Activated naive CD4-positive, alpha-beta T cell treated with anti-CD3 and anti-CD28 coated beads, Interleukin-2, amount 50 U/mL, for 16 hours (primary cell): ENCODE data around the gene SBK1.
A peak's percentile ranks its signal among the peaks of the same experiment; 100 is the strongest.
"Not testable (repeated sequence)": the region's sequence is repeated elsewhere in the genome, so short reads cannot be mapped to it uniquely, and the experiment has no call there.

Experiments
- DNase-seq: peaks from one replicate; pipeline ENCODE4 v3.0.0-alpha.2; 2020

The SBK1 gene

DNA sequence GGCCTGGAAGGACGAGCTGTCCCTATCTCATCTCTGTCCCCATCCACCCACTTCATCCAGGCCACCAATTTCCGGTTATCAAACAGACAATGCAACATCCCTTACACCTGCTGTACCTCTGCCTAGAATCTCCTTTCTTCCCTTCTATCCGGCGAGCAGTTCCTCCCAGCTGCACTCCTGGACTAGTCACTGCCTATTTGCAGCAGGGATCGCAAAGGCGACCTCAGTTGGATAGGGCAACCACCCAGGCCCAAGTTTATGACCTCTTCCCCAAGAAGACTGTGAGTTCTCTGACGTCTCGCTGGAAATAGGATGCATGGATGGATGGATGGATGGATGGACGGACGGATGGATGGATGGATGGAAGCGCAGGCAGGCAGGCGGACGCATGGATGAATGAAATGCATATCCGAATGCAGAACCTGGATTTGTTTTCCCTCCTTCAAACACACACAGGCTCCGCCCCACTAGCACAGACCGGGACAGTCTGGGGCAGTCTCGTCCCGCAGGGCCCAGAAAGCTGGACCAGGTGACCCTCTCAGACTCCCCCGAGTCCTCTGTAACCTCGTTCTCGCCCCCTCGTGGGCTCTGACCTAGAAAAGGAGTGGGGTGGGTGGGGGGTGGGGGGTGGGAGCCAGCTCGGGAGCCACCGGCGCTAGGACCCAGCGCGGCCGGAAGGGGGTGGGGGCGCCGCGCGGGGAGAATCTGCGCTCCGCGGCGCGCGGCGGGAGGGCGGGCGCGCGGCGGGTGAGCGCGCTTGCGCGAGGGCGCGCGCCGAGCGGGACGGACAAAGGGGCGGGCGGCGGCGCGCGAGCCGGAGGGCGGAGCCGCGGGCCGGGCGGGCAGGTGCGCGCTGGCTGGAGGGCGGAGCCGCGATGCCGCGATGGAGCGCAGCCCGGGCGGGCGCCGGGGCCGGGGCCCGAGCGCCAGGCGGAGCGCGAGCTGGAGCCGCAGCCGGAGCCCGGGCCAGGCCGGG, at the start of gene SBK1:
TSS of gene SBK1 (plus strand) at position 875 of the 976 bp plus-strand sequence. CDS start 24,867 bp downstream, outside the sequence.
- DNase-seq: peak; percentile 86

DNA sequence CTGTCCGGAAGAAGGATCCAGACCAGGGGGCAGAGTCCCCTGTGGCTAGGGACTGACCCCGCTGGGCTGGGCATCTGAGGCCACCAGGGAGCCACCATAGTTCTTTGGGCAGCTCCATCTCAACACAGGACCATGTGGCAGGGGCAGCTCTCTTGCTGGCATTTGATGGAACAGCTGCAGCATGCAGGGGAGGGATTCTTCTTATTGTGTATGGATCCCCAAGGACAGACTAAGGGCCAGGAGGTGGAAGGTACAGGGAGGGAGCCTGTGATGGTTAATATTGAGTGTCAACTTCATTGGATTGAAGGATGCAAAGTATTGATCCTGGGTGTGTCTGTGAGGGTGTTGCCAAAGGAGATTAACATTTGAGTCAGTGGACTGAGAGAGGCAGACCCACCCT, 42.8 kb upstream of the SBK1 start:
- not testable (repeated sequence) for DNase-seq

- no peak for DNase-seq
These were observed 41.3 kb upstream of the SBK1 start for GRCh38 chr16:28250999-28251398.

DNA sequence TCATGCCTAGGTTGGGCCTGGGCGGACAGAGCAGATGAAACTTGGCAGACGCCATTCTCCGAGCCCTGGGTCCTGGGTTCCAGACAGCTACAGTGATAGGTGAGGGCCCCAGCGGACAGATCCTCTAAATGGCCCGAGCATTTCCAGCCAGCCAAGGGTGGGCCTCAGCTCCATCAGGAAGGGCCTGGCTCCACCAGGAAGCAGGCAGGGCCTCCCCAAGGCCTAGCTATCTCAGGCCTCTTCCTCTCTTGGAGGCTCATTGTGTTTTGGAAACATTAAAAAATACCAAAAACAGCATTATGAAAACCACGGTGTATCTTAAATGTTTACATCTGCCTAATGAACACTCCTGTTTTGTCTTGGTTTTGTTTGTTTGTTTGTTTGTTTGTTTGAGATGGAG, 38.2 kb upstream of the SBK1 start:
- no peak for DNase-seq

- no peak for DNase-seq
These were observed 36.5 kb upstream of the SBK1 start for GRCh38 chr16:28255838-28256237.

DNA sequence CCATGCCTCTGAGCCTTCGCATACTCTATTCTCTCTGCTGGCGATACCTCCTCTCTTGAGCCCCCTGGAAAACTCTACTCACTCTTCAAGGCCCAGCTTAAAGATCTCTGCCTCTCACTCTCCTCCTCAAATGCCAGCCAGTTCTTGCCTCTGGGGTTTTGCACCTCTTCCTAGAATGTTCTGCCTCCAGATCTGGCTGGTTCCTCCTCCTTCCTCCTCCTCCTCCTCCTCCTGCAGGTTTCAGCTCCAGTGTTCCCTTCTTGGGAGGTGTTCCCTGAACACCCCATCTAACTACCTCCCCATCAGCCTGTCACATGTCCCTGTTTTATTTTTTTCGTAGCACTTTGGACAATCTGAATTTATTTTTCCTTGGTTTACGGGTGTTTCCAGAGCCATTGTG, 35.1 kb upstream of the SBK1 start:
- DNase-seq: no peak

DNA sequence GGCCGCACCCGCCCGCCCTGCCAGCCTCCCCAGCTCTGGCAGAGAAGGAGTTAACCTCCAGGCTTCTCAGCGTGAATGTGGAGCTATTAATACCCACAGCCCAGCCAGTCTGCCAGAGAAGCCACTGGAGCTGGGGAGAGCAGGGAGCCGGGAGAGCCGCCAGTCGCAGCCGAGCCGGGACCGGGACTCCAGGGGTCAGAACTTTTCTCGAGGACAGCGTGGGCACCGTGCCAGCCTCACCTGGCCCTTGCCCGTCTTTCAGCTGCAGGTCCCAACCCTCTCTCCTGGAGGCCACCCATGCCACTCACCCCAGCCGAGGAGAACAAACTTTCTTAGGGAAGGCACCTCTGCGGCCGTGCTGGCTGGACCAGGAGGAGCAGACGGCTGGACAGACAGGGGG, 33.8 kb upstream of the SBK1 start:
- no peak for DNase-seq

GRCh38 chr16:28259091-28259780, 33.1 kb upstream of the SBK1 start:
- no peak for DNase-seq

- DNase-seq: no peak
These were observed 32.6 kb upstream of the SBK1 start for GRCh38 chr16:28259781-28260150.

DNA sequence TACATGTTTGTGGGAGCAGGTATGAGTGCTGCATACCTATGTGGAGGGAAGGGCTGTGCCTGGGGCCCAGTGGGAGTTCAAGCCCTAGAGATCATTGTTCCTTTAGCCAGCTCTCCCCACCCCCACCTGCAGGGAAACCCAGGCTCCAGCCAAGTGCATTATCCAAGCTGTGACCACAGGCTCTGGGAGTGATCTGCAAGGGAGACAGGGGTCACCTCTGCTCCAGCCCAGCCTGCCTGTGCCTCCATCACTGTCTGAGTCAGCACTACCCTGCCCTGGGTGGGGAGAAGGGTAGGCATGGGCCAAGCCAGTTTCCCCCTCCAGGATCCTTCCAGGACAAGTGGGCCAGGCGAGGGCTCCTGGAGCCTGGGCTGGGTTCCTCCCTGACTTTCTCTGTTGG, 32.1 kb upstream of the SBK1 start:
- no peak for DNase-seq

DNA sequence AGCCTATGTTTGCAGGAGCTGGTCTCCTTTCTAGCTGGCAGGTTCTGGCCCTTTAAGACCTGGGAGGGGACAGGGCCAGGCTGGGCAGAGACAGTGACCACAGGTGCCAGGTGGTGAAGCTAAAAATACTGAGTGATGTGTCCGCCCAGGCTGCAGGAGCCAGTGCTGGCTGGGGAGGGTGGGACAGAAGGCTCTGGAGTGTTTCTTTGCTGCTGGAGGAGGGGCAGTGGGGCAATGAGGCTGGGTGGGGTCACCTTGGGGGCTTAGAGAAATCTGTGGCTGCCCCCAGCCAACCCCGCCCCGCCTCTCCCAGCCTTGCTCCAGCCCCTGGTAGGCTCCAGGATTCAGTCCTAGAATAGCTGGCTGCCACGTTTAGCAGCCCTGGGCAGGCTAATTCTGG, 30.4 kb upstream of the SBK1 start:
- DNase-seq: no peak

DNA sequence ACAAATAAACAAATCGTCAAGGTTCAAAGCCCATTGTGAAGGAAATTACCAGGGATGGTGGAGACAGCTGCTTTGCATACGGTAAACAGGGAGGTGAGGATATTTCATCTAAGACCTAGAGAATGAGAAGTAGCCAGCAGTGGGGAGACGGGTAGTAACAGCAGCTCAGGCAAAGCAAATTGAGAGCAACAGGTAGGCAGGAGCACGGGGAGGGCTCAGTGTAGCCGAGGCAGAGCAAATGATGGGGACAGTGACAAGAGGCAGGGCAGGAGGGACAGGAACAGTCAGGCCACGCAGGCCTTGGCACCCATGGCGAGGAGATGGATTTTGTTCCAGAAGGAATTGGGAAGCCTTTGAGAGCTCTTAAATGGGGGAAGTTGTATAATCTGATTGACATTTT, 29.0 kb upstream of the SBK1 start:
- DNase-seq: no peak

- DNase-seq: no peak
These were observed 27.7 kb upstream of the SBK1 start for GRCh38 chr16:28264656-28265055.

DNA sequence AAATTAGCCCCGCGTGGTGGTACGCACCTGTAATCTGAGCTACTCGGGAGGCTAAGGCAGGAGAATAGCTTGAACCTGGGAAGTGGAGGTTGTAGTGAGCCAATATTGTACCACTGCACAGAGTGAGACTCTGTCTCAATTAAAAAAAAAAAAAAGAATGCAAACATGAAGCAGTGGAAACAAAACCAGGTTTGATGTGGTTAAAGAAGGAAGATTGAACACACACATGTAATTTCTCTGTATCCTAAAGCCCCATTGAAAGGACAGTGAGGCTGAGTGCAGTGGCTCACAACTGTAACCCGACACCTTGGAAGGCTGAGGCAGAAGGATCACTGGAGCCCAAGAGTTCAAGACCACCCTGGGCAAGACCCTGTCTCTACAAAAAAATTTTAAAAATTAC, 26.5 kb upstream of the SBK1 start:
- DNase-seq: no peak

GRCh38 chr16:28267356-28267755, 25.0 kb upstream of the SBK1 start:
- no peak for DNase-seq

DNA sequence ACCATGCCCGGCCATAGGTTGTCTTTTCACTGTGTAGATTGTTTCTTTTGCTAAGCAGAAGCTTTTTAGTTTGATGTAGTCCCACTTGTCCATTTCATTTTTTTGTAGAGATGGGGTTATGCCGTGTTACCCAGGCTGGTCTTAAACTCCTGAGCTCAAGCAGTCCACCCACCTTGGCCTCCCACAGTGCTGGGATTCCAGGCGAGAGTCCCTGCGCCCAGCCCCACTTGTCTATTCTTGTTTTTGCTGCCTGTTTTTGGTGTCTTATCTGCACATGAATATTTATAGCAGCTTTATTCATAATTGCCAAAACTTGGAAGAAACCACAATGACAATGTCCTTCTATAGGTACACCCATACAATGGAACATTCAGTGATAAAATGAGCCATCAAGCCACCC, 18.8 kb upstream of the SBK1 start:
- no peak for DNase-seq

DNA sequence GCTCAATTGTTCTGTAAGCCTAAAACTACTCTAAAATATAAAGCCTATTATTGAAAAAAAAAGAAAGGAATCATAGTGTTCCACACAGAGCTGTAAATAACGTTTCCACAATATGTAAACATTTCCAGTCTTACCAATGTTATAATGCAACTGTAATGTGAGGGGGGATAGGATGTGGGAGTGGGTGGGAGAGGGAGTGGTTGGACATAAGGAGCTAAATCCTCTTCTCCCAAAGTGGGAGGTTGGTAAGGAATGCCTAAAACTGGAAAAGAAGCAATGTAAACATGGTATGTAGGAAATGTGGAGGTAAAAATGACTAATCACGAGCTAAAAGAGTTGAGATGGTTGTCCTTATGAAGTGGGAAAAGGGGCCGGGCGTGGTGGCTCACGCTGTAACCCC, 17.6 kb upstream of the SBK1 start:
- no peak for DNase-seq

DNA sequence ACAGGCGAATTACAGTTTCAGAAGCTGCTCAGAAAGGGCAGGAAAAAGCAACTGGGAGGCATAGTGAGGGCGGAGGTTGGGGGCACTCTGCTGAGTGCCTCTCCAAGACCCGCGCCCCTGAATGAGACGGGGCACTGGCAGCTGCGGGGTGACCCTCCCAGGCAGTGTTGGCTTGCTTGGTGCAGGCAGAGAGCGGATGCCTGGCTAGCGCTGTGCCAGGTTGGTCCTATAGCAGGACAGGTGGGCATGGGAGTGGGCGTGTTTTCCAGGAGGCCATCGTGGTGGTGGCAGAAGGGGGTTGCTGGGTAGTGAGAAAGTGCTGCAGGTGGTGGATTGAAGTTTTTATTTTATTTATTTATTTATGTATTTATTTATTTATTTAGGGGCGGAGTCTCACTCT, 16.0 kb upstream of the SBK1 start:
- DNase-seq: no peak

DNA sequence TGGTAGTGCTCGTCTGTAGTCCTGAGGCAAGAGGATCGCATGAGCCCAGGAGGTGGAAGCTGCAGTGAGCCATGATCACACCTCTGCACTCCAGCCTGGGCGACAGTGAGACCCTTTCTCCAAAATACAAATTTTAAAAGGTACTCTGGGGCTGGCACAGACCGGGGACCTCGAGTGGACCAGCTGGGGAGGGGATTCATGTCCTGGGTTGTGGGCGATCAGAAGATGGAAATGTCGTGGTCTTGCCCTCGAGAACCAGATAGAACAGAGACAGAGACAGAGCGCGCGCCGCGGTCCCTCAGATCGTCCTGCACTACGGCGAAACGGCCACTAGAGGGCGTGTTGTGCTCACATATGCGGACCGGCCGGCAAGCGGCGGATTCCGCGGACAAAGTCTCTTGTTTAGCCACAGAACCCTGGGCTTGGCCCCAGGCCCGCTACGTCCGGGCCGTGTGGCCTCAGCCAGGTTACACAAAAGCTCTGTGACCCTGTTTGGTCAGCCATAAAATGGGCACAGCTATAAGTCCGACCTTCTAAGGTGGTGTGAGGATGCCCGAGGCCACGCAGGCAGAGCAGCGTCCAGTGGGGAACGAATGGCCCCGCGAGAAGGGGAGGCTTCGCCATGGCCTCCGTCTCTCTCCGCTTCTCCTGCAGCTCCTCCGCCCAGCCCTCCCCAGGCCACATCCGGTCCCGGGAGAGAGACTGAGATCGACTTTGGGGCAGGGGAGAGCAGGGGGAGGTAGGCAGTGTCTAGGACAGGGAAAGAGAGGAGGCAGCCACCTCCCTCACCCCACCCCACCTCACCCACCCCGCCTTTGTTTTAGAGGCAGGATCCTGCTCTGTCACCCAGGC, 14.6 kb upstream of the SBK1 start:
- DNase-seq: peak; percentile 81

DNA sequence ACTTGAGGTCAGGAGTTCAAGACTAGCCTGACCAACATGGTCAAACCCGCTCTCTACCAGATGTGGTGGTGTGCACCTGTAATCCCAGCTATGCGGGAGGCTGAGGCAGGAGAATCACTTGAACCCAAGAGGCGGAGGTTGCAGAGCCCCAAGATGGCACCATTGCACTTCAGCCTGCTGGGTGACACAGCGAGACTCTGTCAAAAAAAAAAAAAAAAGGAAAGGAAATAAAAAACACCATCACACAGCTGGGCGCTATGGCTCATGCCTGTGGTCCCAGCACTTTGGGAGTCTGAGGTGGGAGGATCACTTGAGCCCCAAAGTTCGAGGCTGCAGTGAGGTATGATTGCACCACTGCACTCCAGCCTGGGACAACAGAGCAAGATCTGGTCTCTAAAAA, 13.3 kb upstream of the SBK1 start:
- peak; percentile 19 for DNase-seq

GRCh38 chr16:28280881-28281836, 11.2 kb upstream of the SBK1 start:
- no peak for DNase-seq

DNA sequence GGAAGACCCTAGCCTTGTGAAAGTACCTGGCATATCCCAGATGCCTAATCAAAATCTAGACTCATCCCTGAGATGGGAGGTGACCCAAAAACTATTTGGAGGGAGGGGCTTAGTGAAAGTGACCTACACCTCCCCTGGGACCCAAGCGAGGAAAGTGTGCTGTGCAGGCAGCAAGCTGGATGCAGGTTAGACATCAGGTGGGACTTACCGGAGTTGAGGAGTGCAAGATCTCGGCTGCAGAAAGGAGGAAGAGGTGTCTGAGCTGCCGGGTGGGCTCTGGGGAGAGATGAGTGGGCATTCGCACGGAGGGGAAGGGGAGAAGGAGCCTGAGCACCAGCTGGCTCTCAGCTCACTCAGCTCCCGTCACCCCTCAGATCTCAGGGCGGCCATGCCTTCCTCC, 10.3 kb upstream of the SBK1 start:
- no peak for DNase-seq
